Stimulated activated CD4-positive, alpha-beta T cell treated with anti-CD3 and anti-CD28 coated beads, Interleukin-1b, Interleukin-23, amount 100 ng/mL, for 1 hour (primary cell): Measurements from ENCODE around the gene RABL3.
"Not testable (repeated sequence)": the region's sequence is repeated elsewhere in the genome, so short reads cannot be mapped to it uniquely, and the experiment has no call there.

Source experiments
- DNase-seq, 2 donors: peaks; one replicate each; pipeline ENCODE4 v3.0.0-alpha.2; 2020; ENCODE audit warnings: low read depth in 2 of 2

The RABL3 gene

DNA sequence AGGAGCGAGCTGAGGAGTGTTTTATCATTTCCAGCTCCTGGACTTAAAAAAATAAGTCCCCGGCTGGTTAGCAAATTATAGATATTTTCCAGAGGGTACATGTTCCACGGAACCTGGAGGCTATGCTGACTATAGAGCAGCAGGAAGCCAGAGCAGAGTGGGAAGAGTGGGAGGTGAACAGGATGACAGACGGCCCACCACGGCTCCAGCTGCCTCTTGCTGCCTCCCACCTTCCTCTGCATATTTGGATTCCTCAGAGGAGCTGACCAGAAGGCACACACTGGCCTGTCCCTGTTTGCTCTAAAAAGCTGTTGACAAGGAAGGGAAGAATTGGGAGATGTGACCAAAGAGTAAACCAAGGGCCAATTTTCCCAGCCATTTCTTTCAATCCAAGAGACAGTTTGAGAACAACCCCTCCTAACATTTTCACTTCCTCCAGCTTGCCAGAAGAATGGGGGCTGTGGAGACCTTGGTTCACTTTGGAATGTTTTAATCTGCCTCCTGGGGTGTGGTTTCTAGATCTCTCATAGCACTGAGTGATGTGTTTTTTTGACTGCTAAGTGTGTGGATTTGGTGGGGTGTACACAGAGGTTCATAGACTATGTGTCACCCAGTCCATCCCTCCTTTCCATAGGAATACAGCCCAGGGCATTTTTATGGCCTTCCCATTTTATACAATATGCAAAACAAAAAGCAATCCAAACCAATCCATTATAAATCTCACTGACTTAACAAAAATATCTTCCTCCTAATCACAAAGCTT, 97.1 kb downstream of the RABL3 start:
- DNase-seq = no peak

DNA sequence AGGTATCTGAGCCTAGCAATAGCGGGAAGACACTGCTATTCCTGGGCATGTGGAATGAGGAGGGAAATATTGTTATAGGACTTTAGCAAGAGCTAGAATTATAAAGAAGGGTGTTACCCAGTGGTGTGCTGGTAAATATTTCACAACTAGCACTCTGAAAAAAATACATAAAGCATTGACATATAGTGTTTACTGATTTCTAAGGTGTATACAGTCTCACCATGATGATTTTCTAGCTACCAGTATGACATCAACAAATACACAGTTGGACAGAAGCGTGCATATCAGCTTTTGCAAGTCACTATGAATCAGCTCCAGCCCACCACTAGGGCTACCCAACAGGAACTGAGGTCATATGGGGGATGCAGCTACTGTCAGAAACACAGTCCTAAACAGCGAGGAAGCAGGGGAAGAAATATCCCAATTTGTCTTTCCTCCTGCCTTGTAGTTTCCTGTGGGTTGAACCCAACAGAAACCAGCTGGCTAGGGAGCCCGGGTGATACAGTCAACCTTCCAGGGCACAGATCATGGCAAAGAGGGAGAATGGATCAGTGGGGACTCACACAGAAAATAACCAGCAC, 99.9 kb downstream of the RABL3 start:
- DNase-seq = no peak

DNA sequence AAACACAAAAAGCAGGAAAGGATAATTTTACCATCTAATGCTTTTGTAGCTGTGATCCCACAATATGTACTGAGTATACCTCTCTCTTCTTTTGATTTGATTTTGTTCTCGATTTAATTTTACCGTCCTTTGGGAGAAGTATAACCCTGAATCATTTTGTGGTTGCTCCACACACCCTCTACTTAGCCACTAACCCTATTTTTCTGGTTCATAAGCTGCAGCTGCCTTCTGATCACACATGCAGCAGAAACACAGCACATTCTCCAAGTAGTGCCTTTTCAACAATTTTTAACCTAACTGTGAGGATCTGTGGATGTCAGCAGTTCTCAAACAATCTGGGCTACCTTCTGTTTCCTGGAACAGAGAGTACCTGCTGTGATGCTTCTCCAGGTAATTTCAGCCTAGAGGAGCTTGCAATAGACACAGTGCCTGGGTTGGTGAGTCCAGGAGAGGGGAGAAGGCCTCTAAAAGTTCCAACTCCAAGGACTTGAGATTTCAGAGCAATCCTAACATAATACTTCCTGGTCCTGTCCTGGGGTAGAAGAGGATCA, 100.5 kb downstream of the RABL3 start:
- DNase-seq = no peak

GRCh38 chr3:120640231-120640630, 102.1 kb downstream of the RABL3 start:
- no peak for DNase-seq

DNA sequence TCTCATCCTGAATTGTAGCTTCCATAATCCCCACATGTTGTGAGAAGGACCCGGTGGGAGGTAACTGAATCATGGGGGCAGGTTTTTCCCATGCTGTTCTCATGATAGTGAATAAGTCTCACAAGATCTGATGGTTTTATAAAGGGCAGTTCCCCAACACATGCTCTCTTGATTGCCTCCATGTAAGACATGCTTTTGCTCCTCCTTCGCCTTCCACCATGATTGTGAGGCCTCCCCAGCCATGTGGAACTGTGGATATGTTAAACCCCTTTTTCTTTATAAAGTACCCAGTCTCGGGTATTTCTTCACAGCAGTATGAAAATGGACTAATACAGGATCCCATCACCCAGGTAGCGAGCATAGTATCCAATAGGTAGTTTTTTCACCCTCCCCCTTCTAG, 103.5 kb downstream of the RABL3 start:
- DNase-seq = not testable (repeated sequence)

GRCh38 chr3:120637851-120638559, 104.3 kb downstream of the RABL3 start:
- no peak for DNase-seq

GRCh38 chr3:120636795-120637401, 105.4 kb downstream of the RABL3 start:
- no peak for DNase-seq
